HepG2 (cell line): ENCODE data around the gene ZNG1A. TPM values are rescaled to one million over a fixed set of nuclear protein-coding genes. Genes with fewer than 3 reads are reported as not detected.
A peak's percentile ranks its signal among the peaks of the same experiment; 100 is the strongest.

Experiments
- BCL6 ChIP-seq: IDR thresholded peaks from 2 replicates; pipeline ENCODE4 v1.6.1; 2016; ENCODE audit warnings: missing genetic modification reagents, missing compliant biosample characterization
- MZF1 ChIP-seq: sonication (generic); formaldehyde crosslinking; IDR thresholded peaks from 2 replicates; pipeline ENCODE4 v1.8.1; 2023; ENCODE audit warnings: mild to moderate bottlenecking, missing genetic modification reagents, borderline replicate concordance
- RAD21 ChIP-seq: fragments of 450-650 bp; formaldehyde crosslinking; IDR thresholded peaks from 2 replicates; pipeline ENCODE4 v1.5.0; 2020; ENCODE audit warnings: mild to moderate bottlenecking
- TEAD3 ChIP-seq: optimal IDR thresholded peaks from 2 replicates; pipeline ENCODE3; 2016; ENCODE audit warnings: borderline replicate concordance
- ZNF678 ChIP-seq: sonication (generic); formaldehyde crosslinking; IDR thresholded peaks from 2 replicates; pipeline ENCODE4 v1.4.0; 2020; ENCODE audit warnings: mild to moderate bottlenecking, missing genetic modification reagents
- polyA plus RNA-seq, 8 experiments: library from polyadenylated mRNA; depleted of rRNA in 3 of 8; stranded (reverse) in 7 of 8; unstranded in 1 of 8; fragments of >200 nt; fragmentation: Illumina TruSeq in 4 of 8; extraction: Trizol in 4 of 8; gene quantifications; 2 replicates each; pipeline versions ENCODE4 v1.2.1 to v1.2.3, GENCODE V29; 2011 to 2016; ENCODE audit warnings: low read depth in 4 of 8, missing spikeins in 1 of 8, mixed read lengths in 1 of 8; ENCODE audit not compliant: insufficient read depth in 1 of 8
- total RNA-seq, 5 experiments: library from RNA; depleted of rRNA; stranded (reverse); fragments of >200 nt; fragmentation: Illumina TruSeq; extraction: Trizol; gene quantifications; 2 replicates each; pipeline ENCODE4 v1.2.3, GENCODE V29; 2016; ENCODE audit warnings: low read depth in 1 of 5
- TF ChIP-seq, protein P1 (sequence below): IDR thresholded peaks from 2 replicates; pipeline ENCODE4 v1.6.1; 2016; ENCODE audit warnings: low read depth, missing genetic modification reagents, missing compliant biosample characterization
- TF ChIP-seq, protein P2 (sequence below): sonication (generic); formaldehyde crosslinking; IDR thresholded peaks from 2 replicates; pipeline ENCODE4 v1.4.0; 2020; ENCODE audit warnings: missing genetic modification reagents
- TF ChIP-seq, protein P3 (sequence below): sonication (generic); formaldehyde crosslinking; IDR thresholded peaks from 2 replicates; pipeline ENCODE4 v1.9.0; 2021; ENCODE audit warnings: missing genetic modification reagents, borderline replicate concordance
- TF ChIP-seq, protein P4 (sequence below): sonication (generic); formaldehyde crosslinking; IDR thresholded peaks from 2 replicates; pipeline ENCODE4 v1.4.0; 2020; ENCODE audit warnings: mild to moderate bottlenecking, missing genetic modification reagents, borderline replicate concordance
- TF ChIP-seq, protein P5 (sequence below): fragments of 450-650 bp; IDR thresholded peaks from 2 replicates; pipeline ENCODE4 v1.6.1; 2016

The ZNG1A gene
- total and polyA plus RNA-seq, 2 of the 13 experiments (the other 11 are each of a cell fraction or from before 2014, with no cell fraction given), result 28.6 to 90.6 TPM

DNA sequence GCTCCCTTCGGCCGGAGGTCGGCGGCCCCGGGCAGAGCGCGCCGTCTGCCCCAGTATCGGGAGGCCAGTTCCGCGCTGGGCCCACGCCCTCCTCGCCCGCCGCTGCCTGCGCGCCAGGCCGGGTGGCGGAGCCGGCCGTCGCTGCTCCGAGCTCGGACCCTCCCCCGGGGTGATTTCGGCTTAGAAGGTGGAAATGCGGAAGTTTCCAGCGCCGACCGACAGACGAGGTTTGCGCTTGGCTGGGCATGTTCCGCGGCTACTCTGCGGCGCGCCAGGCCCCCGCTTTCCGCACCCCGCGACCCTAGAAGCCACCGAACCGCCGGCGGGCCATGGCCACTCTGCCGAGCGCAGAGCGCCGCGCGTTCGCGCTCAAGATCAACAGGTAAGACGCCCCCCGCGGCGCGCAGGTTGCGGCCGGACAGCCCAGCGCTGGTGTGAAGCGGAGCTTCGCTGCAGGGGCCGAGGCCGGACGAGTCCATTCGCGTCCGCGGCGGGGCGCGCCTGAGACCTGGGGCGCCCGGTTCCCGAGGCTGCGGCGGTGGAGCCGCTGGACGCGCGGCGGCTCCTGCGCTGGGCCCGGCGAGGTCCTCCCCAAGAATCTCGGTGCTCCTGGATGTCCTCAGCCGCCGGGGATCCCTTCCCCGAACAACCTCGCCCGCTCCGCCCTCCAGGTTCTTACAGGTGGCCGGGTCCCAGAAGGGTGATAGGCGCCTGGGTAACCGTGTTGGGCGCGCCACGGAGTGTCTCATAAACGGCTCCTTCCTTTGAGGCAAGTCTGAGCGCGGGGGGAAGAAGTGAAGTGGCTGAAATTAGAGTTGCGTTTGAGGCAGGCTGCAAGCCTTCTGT, 36.0 kb upstream of the ZNG1A start, which contains the start of gene DOCK8 (continued):
- TF ChIP-seq, protein P1, sequence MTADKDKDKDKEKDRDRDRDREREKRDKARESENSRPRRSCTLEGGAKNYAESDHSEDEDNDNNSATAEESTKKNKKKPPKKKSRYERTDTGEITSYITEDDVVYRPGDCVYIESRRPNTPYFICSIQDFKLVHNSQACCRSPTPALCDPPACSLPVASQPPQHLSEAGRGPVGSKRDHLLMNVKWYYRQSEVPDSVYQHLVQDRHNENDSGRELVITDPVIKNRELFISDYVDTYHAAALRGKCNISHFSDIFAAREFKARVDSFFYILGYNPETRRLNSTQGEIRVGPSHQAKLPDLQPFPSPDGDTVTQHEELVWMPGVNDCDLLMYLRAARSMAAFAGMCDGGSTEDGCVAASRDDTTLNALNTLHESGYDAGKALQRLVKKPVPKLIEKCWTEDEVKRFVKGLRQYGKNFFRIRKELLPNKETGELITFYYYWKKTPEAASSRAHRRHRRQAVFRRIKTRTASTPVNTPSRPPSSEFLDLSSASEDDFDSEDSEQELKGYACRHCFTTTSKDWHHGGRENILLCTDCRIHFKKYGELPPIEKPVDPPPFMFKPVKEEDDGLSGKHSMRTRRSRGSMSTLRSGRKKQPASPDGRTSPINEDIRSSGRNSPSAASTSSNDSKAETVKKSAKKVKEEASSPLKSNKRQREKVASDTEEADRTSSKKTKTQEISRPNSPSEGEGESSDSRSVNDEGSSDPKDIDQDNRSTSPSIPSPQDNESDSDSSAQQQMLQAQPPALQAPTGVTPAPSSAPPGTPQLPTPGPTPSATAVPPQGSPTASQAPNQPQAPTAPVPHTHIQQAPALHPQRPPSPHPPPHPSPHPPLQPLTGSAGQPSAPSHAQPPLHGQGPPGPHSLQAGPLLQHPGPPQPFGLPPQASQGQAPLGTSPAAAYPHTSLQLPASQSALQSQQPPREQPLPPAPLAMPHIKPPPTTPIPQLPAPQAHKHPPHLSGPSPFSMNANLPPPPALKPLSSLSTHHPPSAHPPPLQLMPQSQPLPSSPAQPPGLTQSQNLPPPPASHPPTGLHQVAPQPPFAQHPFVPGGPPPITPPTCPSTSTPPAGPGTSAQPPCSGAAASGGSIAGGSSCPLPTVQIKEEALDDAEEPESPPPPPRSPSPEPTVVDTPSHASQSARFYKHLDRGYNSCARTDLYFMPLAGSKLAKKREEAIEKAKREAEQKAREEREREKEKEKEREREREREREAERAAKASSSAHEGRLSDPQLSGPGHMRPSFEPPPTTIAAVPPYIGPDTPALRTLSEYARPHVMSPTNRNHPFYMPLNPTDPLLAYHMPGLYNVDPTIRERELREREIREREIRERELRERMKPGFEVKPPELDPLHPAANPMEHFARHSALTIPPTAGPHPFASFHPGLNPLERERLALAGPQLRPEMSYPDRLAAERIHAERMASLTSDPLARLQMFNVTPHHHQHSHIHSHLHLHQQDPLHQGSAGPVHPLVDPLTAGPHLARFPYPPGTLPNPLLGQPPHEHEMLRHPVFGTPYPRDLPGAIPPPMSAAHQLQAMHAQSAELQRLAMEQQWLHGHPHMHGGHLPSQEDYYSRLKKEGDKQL, result no peak
- TF ChIP-seq BCL6 (CRISPR knock-in tag) (no peak), TEAD3 (CRISPR knock-in tag) (no peak), ZNF678 (CRISPR knock-in tag) (no peak), RAD21 (CRISPR knock-in tag) (peak; percentile 47), MZF1 (no peak)
- TF ChIP-seq, protein P2, sequence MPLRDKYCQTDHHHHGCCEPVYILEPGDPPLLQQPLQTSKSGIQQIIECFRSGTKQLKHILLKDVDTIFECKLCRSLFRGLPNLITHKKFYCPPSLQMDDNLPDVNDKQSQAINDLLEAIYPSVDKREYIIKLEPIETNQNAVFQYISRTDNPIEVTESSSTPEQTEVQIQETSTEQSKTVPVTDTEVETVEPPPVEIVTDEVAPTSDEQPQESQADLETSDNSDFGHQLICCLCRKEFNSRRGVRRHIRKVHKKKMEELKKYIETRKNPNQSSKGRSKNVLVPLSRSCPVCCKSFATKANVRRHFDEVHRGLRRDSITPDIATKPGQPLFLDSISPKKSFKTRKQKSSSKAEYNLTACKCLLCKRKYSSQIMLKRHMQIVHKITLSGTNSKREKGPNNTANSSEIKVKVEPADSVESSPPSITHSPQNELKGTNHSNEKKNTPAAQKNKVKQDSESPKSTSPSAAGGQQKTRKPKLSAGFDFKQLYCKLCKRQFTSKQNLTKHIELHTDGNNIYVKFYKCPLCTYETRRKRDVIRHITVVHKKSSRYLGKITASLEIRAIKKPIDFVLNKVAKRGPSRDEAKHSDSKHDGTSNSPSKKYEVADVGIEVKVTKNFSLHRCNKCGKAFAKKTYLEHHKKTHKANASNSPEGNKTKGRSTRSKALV (CRISPR knock-in tag), result peak; percentile 98
- TF ChIP-seq, protein P3, sequence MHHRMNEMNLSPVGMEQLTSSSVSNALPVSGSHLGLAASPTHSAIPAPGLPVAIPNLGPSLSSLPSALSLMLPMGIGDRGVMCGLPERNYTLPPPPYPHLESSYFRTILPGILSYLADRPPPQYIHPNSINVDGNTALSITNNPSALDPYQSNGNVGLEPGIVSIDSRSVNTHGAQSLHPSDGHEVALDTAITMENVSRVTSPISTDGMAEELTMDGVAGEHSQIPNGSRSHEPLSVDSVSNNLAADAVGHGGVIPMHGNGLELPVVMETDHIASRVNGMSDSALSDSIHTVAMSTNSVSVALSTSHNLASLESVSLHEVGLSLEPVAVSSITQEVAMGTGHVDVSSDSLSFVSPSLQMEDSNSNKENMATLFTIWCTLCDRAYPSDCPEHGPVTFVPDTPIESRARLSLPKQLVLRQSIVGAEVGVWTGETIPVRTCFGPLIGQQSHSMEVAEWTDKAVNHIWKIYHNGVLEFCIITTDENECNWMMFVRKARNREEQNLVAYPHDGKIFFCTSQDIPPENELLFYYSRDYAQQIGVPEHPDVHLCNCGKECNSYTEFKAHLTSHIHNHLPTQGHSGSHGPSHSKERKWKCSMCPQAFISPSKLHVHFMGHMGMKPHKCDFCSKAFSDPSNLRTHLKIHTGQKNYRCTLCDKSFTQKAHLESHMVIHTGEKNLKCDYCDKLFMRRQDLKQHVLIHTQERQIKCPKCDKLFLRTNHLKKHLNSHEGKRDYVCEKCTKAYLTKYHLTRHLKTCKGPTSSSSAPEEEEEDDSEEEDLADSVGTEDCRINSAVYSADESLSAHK (CRISPR knock-in tag), result no peak
- TF ChIP-seq, protein P4, sequence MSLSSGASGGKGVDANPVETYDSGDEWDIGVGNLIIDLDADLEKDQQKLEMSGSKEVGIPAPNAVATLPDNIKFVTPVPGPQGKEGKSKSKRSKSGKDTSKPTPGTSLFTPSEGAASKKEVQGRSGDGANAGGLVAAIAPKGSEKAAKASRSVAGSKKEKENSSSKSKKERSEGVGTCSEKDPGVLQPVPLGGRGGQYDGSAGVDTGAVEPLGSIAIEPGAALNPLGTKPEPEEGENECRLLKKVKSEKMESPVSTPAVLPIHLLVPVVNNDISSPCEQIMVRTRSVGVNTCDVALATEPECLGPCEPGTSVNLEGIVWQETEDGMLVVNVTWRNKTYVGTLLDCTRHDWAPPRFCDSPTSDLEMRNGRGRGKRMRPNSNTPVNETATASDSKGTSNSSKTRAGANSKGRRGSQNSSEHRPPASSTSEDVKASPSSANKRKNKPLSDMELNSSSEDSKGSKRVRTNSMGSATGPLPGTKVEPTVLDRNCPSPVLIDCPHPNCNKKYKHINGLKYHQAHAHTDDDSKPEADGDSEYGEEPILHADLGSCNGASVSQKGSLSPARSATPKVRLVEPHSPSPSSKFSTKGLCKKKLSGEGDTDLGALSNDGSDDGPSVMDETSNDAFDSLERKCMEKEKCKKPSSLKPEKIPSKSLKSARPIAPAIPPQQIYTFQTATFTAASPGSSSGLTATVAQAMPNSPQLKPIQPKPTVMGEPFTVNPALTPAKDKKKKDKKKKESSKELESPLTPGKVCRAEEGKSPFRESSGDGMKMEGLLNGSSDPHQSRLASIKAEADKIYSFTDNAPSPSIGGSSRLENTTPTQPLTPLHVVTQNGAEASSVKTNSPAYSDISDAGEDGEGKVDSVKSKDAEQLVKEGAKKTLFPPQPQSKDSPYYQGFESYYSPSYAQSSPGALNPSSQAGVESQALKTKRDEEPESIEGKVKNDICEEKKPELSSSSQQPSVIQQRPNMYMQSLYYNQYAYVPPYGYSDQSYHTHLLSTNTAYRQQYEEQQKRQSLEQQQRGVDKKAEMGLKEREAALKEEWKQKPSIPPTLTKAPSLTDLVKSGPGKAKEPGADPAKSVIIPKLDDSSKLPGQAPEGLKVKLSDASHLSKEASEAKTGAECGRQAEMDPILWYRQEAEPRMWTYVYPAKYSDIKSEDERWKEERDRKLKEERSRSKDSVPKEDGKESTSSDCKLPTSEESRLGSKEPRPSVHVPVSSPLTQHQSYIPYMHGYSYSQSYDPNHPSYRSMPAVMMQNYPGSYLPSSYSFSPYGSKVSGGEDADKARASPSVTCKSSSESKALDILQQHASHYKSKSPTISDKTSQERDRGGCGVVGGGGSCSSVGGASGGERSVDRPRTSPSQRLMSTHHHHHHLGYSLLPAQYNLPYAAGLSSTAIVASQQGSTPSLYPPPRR (CRISPR knock-in tag), result no peak
- TF ChIP-seq, protein P5, sequence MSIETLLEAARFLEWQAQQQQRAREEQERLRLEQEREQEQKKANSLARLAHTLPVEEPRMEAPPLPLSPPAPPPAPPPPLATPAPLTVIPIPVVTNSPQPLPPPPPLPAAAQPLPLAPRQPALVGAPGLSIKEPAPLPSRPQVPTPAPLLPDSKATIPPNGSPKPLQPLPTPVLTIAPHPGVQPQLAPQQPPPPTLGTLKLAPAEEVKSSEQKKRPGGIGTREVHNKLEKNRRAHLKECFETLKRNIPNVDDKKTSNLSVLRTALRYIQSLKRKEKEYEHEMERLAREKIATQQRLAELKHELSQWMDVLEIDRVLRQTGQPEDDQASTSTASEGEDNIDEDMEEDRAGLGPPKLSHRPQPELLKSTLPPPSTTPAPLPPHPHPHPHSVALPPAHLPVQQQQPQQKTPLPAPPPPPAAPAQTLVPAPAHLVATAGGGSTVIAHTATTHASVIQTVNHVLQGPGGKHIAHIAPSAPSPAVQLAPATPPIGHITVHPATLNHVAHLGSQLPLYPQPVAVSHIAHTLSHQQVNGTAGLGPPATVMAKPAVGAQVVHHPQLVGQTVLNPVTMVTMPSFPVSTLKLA, result no peak
